HG03378 (cell line): ENCODE data around the gene SIK3.

Source experiments
- ATAC-seq: cut with Tn5 transposase; IDR thresholded peaks from one replicate; pipeline ENCODE4 v1.9.1; 2021; ENCODE audit warnings: mild to moderate bottlenecking, moderate library complexity; ENCODE audit not compliant: unreplicated experiment

The SIK3 gene

GRCh38 chr11:116901964-116902688 is 196.1 kb downstream of the SIK3 start:
- ATAC-seq = no peak

- ATAC-seq = no peak
Measured at GRCh38 chr11:116901211-116901610, 197.0 kb downstream of the SIK3 start.

- ATAC-seq = no peak
Measured at GRCh38 chr11:116896211-116896610, 202.0 kb downstream of the SIK3 start.

GRCh38 chr11:116895048-116895757 is 203.0 kb downstream of the SIK3 start:
- no peak for ATAC-seq

- no peak for ATAC-seq
Measured at GRCh38 chr11:116893906-116894305, 204.3 kb downstream of the SIK3 start.

GRCh38 chr11:116893437-116893836 is 204.8 kb downstream of the SIK3 start:
- no peak for ATAC-seq

- ATAC-seq = no peak
Measured at GRCh38 chr11:116892374-116892773, 205.9 kb downstream of the SIK3 start.

GRCh38 chr11:116891746-116892145 is 206.5 kb downstream of the SIK3 start:
- ATAC-seq = no peak

GRCh38 chr11:116890607-116891006 is 207.6 kb downstream of the SIK3 start:
- no peak for ATAC-seq

GRCh38 chr11:116890193-116890592 is 208.0 kb downstream of the SIK3 start:
- no peak for ATAC-seq

GRCh38 chr11:116888884-116889549 is 209.2 kb downstream of the SIK3 start:
- ATAC-seq = no peak

- ATAC-seq = no peak
Measured at GRCh38 chr11:116888024-116888423, 210.2 kb downstream of the SIK3 start.

GRCh38 chr11:116885951-116886655 is 212.1 kb downstream of the SIK3 start:
- no peak for ATAC-seq

GRCh38 chr11:116882386-116882785 is 215.8 kb downstream of the SIK3 start:
- ATAC-seq = no peak

GRCh38 chr11:116881143-116881542 is 217.1 kb downstream of the SIK3 start:
- no peak for ATAC-seq

- ATAC-seq = no peak
Measured at GRCh38 chr11:116879800-116880625, 218.2 kb downstream of the SIK3 start.

GRCh38 chr11:116876656-116877055 is 221.6 kb downstream of the SIK3 start:
- ATAC-seq = no peak

- no peak for ATAC-seq
Measured at GRCh38 chr11:116875194-116875593, 223.0 kb downstream of the SIK3 start.

- no peak for ATAC-seq
Measured at GRCh38 chr11:116874251-116874650, 224.0 kb downstream of the SIK3 start.

- no peak for ATAC-seq
Measured at GRCh38 chr11:116873381-116873780, 224.8 kb downstream of the SIK3 start.
